GM19395 (cell line): Measurements from ENCODE around the gene SLC29A2.

Experiments used
- ATAC-seq: cut with Tn5 transposase; IDR thresholded peaks from one replicate; pipeline ENCODE4 v1.9.1; 2021; ENCODE audit warnings: mild to moderate bottlenecking, moderate library complexity; ENCODE audit not compliant: unreplicated experiment

The SLC29A2 gene, protein sequence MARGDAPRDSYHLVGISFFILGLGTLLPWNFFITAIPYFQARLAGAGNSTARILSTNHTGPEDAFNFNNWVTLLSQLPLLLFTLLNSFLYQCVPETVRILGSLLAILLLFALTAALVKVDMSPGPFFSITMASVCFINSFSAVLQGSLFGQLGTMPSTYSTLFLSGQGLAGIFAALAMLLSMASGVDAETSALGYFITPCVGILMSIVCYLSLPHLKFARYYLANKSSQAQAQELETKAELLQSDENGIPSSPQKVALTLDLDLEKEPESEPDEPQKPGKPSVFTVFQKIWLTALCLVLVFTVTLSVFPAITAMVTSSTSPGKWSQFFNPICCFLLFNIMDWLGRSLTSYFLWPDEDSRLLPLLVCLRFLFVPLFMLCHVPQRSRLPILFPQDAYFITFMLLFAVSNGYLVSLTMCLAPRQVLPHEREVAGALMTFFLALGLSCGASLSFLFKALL

DNA sequence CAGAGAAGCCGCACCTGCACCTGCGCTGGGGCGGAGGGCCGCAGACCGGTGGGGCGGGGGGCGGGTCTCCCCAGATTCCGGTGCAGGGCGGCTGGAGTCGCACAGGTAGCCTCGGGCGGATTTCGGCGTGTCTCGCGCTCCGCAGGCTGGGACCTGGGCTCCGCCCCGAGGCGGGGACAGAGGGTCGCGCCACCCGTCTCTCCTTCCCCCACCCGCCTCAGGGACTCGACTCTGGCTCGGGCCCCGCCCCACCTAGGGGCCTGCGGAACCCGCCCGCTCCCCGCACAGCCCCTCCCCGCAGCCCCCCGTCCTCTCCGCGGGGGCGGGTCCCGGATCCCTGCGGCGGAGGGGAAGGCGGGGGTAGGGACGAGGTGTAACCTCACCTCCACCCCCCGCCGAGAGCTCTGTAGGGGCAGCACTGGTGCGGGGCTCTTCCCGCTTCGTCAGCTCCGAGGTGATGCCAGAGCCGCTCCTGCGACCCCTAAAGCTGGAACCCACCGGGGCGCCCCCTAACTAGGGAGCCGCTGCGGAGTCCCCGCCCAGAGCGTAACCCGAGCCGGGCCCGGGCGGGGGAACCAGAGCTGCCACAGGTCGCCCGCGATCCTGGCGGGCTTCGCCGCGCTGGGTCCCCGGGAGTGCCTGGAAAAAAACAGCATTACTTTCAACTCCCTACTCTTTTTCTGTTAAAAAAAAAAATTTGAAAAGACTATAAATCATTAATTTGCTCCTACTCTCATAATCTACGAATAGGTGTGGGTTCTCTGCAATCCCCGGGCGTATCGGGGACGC is at the start of gene SLC29A2:
TSS of gene SLC29A2 (minus strand) at position 134 of the 789 bp plus-strand sequence. CDS start 169 bp downstream, outside the sequence.
- peak; percentile 71 for ATAC-seq

DNA sequence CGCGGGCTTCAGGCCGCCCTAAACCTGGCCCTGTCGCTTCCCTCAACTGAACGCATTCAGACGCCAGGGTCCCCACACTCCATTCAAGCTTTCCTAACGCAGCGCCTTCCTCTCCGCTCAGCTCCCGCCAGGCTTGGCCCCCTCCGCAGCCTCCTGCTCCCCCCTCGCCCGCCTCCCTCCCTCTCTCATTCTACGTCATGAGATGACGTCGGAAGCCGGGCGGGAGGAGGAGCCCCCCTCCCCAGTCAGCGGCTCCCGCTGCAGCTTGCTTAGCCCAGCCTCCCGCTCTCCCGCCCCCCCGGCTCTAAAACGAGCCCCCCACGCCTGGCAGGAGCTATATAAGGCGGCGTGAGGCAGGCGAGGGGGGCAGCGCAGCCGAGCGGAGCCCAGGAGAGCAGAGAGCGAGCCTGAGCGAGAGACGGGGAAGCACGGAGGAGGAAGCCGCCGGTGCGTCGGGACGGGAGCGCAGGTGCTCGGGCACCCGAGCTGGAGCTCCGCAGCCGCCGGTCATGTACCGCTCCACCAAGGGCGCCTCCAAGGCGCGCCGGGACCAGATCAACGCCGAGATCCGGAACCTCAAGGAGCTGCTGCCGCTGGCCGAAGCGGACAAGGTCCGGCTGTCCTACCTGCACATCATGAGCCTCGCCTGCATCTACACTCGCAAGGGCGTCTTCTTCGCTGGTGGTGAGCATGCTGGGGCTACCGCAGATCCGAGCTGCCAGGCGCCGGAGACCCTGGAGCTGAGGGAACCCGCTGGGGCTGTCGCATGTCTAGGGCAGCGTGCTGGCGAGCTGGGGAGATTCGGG is 49.3 kb upstream of the SLC29A2 start, which contains the start of gene NPAS4:
TSS of gene NPAS4 (plus strand) at position 365 of the 806 bp plus-strand sequence. CDS start at position 510, 145 bp downstream.
- no peak for ATAC-seq

DNA sequence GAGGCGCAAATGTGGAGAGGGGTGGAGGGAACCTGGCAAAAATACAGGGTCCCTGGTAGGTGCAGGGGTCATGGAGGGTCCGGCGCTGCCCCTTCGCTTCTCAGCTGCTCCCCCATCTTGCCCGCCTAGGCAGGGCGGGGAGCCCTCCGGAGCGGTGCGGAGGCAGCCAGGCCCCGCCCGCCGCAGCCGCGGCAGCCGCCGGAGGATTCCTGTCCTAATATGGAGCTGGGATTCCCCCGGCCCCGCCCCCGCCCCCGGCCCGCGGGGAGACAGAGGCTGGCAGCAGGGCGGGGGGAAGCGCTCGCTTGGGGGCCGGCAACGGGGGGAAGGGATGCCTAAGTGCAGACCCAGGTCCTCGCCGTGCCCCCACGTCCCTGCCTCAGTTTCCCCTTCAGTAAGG is 48.3 kb upstream of the SLC29A2 start:
- no peak for ATAC-seq

DNA sequence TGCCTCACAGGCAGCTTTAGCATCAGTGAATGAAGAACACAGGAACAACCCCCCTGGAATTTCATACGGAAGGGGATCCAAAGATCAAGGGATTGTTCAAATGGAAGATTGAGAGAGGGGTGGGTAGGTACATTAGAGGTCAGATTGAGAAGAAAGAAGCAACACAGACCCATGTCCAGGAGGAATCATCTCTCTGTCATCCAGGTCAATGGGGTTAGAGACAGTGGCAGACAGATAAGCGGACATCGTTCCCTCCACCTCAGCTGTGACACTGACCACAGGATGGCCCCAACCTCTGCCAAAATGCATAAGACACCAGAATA is 47.4 kb upstream of the SLC29A2 start:
- ATAC-seq, result no peak

DNA sequence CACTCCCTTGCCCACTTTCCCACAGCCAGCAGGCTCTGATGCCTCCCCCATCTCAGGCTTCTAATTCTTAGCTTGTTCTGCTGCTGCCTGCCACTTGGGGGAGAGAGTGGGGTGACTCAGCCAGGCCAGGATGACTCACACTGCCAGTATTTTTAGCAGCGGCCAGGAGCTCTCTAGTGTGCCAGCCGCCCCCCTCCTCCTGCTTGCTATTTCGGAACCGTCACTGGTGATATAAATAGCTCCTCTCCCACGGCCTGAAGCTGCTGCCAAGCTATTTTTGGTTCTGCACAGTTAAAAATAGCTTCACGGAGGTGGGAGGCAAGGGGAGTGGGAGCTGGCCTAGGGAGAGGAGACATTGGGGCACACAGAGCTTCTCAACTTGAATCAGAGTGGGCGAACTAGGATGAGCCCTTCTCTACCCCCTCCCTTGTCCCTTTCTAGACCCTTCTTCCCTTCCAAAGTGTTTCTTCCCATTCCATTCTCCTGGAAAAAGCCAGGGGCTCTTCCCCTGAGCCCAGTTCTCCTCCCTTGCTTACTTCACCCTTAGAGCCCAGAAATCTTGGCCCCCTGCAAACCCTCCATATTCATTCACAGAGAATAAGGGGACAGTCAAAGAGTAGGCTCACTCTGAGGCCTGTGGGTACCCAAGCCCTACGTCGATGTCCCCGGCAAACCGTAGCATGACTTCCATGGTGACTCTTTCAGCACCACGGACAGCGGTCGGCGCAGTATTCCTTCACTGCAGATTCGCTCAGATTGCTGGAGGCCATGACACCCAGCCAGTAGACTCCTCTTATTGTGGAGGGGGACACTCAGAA is 46.8 kb upstream of the SLC29A2 start:
- ATAC-seq, result no peak

DNA sequence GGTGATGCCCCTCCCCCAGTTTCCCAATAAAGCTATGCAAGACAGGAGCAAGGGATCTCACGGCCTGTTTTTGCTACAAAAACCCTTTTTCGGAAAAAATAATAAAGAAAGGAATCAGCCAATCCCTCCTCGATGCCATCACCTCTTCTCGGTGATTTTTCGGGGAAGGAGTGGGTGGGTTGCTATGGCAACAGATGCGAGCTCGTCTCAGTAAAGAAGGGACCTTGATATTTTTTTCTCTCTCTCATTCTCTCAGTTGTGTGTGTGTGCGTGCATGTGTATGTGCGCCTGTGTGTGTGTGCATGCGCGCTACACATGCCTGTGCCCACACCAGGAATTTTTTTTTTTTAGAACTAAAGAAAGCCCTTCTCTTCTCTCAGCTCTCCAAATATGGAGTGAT is 45.4 kb upstream of the SLC29A2 start:
- ATAC-seq, result no peak

DNA sequence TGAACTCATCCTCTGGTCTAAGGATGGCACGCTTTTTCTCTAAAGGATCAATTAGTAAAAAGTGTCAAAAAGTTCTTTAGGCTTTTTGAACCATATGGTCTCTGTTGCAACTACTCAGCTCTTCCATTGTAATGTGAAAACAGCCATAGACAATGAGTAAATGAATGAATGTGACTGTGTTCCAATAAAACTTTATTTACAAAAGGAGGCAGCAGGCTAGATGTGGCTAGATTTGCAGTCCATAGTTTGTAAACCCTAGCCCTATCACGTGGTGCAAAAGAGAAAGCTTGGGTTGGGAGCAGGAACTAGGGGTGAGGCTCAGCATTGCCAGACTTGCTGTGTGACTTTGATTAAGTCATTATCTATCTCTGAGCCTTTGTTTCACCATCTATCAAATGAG is 43.9 kb upstream of the SLC29A2 start:
- no peak for ATAC-seq

DNA sequence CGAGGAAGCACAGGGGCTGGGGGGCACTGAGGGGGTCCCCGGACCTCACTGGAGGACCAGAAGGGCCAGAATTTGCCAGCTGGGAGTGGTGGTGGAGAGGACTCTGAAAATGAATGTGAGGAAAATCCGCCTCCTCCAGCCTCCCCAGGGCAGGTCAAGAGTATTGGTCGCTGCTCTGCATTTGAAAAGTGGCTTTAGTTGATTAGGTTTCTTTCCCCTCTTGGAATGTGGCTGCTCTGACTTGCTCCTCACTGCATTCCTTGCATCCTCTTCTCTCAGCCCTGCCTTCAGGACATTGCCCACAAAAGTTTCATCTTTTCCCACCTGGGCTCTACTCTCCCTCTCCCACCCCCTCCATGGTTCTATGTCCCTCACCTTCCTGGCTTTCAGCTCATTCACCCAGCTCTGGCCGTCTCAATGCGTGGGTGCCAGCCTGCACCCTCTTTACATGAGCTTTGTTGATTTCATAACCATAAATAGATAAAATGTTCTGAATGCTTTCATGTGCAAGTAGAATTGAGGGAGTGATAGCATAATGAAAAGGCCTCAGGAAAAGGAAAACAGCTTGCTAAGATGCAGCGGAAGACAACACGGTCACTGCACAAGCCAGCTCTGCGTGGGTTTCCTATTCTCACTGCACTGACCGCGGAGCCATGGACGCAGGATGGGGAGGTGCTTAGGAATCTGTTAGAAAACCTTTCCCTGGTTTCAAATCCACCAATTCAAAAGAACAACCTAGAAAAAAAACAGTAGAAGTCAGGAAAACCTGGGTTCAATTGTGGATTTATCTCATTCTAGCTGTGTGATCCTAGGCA is 42.8 kb upstream of the SLC29A2 start:
- ATAC-seq, result no peak

DNA sequence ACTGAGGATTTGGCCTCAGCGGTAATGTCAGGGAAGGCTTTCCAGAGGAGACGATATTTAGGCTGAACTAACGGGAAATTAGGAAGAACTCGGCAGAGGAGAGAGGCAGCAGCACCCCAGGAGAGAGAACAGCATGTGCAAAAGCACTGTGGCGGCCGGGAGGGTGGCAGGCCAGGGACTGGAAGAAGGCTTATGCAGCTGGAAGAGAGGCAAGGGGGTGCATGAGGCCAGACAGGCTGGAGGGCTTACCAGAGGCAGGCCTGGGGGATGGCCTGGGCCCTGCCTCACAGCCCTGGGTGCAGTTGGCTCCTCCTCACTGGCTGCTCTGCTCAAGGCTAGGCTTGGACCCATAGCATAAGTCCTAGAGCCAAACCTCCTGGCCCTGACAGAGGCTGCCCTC is 41.6 kb upstream of the SLC29A2 start:
- no peak for ATAC-seq

DNA sequence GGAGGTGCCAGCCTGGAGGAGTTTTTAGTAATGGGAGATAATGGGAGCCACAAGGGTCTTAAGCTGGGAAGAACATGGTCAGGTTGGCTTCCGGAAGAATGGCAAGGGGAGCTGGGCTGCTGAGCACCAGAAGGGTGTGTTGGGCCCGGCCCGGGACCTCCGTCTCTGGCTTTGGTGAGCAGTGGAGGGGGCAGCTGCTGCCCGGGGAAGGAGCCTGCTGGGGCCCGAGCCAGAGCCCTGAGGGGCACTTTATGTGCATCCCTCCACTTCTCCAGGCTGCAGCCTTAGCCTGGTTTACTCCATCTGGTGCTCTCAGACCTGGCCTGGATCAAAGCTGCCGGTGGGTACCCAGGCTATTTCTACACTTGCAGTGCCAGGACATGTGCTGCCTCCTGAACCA is 40.5 kb upstream of the SLC29A2 start:
- no peak for ATAC-seq

DNA sequence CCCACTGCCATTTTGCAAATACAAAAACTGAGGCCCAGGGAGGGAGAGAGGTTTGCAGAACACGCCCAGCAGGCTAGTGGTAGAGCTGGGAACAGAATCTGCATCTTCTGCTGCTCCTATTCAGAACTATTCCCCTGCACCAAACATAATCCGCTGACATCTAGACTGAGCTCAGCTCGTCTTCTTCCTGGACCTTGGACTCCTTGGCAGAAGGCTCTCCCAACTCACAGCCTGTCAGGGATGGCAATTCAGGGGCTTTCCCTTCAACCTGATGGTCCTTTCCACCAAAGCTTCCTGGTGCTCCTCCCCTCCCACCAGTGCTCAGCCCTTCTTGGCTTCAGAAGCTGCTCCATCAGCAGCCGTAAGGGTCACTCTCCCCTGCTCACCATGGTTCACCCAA is 39.8 kb upstream of the SLC29A2 start:
- ATAC-seq, result no peak

DNA sequence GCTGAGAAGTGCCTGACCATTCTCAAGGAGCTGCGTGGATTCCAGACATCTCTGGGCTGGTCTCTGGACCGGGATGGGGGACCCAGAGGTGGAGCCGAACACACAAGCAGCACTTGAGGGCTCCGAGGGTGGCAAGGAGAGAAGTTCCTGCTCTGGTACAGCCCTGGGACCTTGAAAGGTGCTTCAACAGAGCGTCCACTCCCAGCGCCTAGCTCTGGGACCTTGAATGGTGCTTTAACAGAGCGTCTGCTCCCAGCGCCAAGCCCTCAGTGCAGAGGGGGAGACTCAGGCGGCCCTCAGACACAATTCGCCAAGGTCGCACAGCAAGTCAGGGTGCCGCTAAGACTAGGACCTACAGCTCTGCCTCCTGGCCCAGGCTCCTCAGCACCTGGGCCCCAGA is 38.6 kb upstream of the SLC29A2 start:
- no peak for ATAC-seq

DNA sequence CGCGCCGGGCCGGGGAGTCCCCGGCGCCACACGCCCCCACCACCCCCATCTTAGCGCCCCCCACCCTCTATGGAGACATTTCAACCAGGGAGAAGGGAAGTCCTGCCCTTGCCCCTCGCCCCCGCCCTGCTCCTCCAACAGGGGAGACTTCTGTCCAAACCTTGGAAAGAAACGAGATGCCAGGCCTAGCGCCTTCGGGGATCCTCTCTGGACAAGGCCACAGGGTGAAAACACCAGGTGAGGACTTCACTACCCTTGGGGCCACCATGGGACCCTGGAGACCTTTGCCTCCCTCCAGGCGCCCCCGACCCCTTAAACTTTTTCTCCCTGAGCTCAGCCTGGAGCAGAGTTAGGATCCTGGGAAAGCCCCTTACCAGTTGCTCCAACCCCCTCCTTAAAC is 37.7 kb upstream of the SLC29A2 start:
- ATAC-seq, result no peak

DNA sequence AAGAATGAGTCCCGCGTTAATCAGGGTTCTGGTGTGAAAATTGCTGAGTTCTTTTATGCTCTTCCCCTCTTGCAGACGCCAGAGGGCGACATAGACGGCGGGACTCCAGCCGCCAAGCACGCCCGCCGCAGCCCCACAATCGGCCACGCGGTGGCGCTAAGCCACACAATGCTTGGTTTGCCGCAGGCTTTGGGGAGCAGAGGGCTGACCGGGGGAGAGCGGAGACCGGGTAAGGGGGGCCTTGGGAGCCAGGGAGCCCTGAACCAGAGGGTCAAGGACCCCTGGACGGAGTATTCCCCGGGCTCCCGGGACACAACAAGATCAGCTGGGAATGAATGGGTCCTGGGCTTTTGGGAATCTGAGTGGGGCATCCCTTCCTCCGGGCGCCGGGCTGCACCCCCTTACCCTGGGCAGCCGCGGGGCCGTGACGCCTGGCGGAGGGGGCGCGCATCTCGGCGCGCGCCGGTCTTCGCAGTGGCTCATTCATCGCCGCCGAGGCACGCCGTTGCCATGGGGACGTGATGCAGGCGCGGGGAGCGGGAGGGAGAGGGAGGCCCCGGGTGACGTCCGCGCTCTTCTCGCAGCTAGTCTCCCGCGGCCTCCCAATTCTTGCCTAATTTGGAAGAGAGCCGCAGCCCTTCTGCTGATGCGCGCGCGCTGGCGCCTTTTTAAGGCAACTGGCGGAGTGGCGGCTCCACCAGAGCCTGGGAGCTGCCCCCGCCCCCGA is 37.1 kb upstream of the SLC29A2 start:
- ATAC-seq, result peak; percentile 63

DNA sequence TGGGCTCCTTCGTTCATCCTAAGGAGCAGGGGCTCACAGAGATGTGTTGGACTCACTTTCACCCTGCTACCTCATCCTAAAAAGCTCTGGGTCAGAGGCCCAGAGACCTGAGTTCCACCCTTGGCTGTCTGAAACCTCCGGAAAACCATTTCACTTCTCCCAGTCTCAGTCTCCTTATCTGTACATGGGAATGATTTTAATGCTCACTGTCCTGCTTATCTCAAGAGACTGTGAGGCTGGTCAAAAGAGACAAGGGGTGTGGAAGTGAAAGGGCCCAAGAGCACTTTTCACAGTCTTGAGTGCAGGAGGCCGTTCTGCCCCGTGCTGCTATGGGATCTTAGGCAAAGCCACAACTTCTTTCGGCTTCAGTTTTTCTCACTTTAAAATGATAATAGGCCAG is 36.1 kb upstream of the SLC29A2 start:
- ATAC-seq, result no peak

DNA sequence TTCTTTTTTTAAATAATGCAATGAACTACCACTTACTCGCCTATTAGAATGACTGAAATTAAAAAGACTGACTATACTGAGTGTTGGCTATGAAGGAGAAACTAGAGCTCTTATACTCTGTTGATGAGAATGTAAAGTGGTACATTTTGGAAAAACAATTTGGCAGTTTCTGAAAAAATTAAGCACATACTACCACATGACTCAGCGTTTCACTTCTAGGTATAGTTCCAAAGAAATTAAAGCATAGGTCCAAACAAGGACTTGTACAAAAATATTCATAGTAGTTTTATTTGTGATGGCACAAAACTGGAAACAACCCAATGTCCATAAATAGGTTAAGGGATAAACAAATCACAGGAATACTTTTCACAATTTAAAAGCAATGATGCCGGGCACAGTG is 22.4 kb upstream of the SLC29A2 start:
- no peak for ATAC-seq

DNA sequence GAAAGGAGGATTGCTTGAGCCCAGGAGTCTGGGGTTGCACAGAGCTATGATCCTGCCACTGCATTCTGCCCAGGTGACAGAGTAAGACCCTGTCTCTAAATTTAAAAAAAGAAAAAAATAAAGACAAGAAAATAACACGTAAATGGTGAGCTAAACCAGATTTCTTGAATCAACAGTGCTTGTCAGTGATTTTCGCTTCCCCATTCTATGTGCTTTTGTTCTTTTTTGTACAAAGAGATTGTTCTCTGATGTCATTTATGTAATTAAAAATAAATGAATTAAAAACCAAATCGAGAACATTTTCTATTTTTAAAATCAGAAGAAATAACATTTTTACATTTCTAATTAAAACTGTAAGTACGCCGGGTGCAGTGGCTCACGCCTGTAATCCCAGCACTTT is 19.8 kb upstream of the SLC29A2 start:
- ATAC-seq, result no peak

DNA sequence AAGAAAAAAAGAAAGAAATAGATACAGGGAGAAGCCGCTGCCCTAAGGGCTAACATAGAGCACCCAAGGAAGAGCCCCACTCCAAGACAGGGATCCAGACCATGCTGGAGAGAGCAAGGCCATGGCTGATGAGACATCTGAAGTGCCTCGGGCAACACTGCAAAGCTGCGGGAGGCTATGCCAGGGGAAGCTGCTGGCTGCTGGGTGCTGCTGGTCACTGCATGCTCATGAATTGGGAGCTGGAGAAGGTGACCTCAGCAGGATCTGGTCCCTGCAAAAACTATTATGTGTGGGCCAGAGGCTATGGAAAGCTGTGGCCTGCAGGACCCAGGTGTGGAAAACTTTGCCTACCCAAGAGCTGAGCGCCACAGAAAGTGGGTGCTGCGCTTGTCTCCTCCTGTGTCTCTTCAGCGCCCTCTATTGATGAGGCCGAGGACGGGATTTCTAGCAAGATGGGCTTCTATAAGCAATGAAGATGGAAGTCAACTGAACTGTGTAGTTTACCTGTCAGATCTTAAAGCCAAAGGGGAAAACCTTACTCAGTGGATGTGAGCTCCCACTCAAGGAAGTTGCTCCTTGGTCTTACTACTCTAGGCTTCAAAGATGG is 17.3 kb upstream of the SLC29A2 start:
- no peak for ATAC-seq
